Lower lobe of right lung (tissue), 2 donors: Measurements from ENCODE around the gene TMEM167B. TPM values are rescaled to one million over a fixed set of nuclear protein-coding genes. Genes with fewer than 3 reads are reported as not detected.

Experiments used
- ATAC-seq, 2 donors: fragments of 200-7000 bp; cut with Tn5 transposase; one replicate each; pipeline ENCODE4 v1.9.1; 2020 to 2022; ENCODE audit warnings: mild to moderate bottlenecking in 2 of 2, moderate library complexity in 2 of 2
- DNase-seq: peaks from one replicate; pipeline ENCODE4 v3.0.0-alpha.2; 2020
- H3K27ac ChIP-seq: fragments of 200-600 bp; one replicate; pipeline ENCODE4 v1.8.0; 2022
- H3K27me3 ChIP-seq: fragments of 200-600 bp; one replicate; pipeline ENCODE4 v1.8.0; 2022; ENCODE audit warnings: low read depth
- H3K36me3 ChIP-seq: fragments of 200-600 bp; one replicate; pipeline ENCODE4 v1.8.0; 2022; ENCODE audit warnings: mild to moderate bottlenecking
- H3K4me1 ChIP-seq: fragments of 200-600 bp; one replicate; pipeline ENCODE4 v1.8.0; 2022
- H3K4me3 ChIP-seq: fragments of 200-600 bp; one replicate; pipeline ENCODE4 v1.8.0; 2022; ENCODE audit warnings: mild to moderate bottlenecking
- H3K9me3 ChIP-seq: fragments of 200-600 bp; one replicate; pipeline ENCODE4 v1.8.0; 2022
- CTCF ChIP-seq: fragments of 200-600 bp; IDR thresholded peaks from one replicate; pipeline ENCODE4 v1.8.0; 2022; ENCODE audit warnings: antibody characterized with exemption, mild to moderate bottlenecking
- intact Hi-C: fragments of 100-400 bp; cut with DNase I; formaldehyde crosslinking; loops from one replicate; pipeline ENCODE4 v1.11.0; 2022
- long read RNA-seq: library from polyadenylated mRNA; unstranded; transcript quantifications from one replicate; pipeline ENCODE4 v2.0.0, GENCODE V29; 2021
- total RNA-seq: library from RNA; stranded (reverse); fragmentation: NEBNext Ultra II Directional; extraction: Animal tissue kit (Norgen Biotek cat#: 25700); gene quantifications from one replicate; pipeline ENCODE4 v1.2.1, GENCODE V29; 2021
- donor health status: DM: no; HTN: yes; CAD: no; lungs with severe emphysema.

The TMEM167B gene
- total RNA-seq = 45.9 TPM
- long read RNA-seq, transcript TMEM167B-201 (3 exons, 3,730 nt) = major isoform, 17 of 23 reads
- long read RNA-seq, partial matches to known transcripts = 1 of 23 reads
- long read RNA-seq, other reads (novel, unspliced or antisense) = 3 of 23 reads

GRCh38 chr1:109090196-109091077 is at the start of gene TMEM167B:
Gene TMEM167B, plus strand, starts transcription at chr1:109090764. Its CDS starts 109 bp downstream, at chr1:109090873.
- H3K4me3 ChIP-seq = peak within 1 kb of the TSS; percentile 83
- no peaks in the 10 kb centered on the region for H3K27me3 ChIP-seq
- DNase-seq (peak; percentile 96), ATAC-seq (peak; percentile 98)
- no peaks in the 10 kb centered on the region for H3K9me3 ChIP-seq
- TF ChIP-seq CTCF = no peak
- intact Hi-C loops = no loop called here
- peak within 1 kb of the TSS; percentile 95 for H3K27ac ChIP-seq
- peaks cover 41% of the 10 kb centered on the region for H3K4me1 ChIP-seq
- H3K36me3 ChIP-seq = peaks cover 27% of the 10 kb centered on the region

- Histone ChIP-seq H3K36me3 (no peaks in the 10 kb centered on the region), H3K27me3 (no peaks in the 10 kb centered on the region), H3K4me3 (peak overlapping the region; percentile 97), H3K4me1 (peaks cover 11% of the 10 kb centered on the region), H3K9me3 (no peaks in the 10 kb centered on the region), H3K27ac (peak overlapping the region; percentile 83)
- TF ChIP-seq CTCF = no peak
- intact Hi-C loops = no loop called here
- DNase-seq = peak; percentile 58
- ATAC-seq = peak; percentile 48 to 58
These were observed 49.5 kb upstream of the TMEM167B start for GRCh38 chr1:109040989-109041620.

GRCh38 chr1:109041621-109042468 is 48.7 kb upstream of the TMEM167B start, which contains the start of gene WDR47:
Gene WDR47, minus strand, starts transcription at chr1:109042102. Its CDS starts 18,590 bp downstream, at chr1:109023512.
- Histone ChIP-seq H3K36me3 (no peaks in the 10 kb centered on the region), H3K4me1 (peaks cover 11% of the 10 kb centered on the region), H3K27me3 (no peaks in the 10 kb centered on the region), H3K27ac (peak within 1 kb of the TSS; percentile 83), H3K9me3 (no peaks in the 10 kb centered on the region), H3K4me3 (peak within 1 kb of the TSS; percentile 97)
- no peak for TF ChIP-seq CTCF
- DNase-seq = peak; percentile 98
- intact Hi-C loops = no loop called here
- ATAC-seq = peak; percentile 99

- DNase-seq = no peak
- intact Hi-C loops = no loop called here
- Histone ChIP-seq H3K27ac (no peak overlapping the region), H3K36me3 (no peaks in the 10 kb centered on the region), H3K27me3 (no peaks in the 10 kb centered on the region), H3K4me3 (no peak overlapping the region), H3K4me1 (peaks cover 3% of the 10 kb centered on the region), H3K9me3 (no peaks in the 10 kb centered on the region)
- no peak for TF ChIP-seq CTCF
- no peak for ATAC-seq
These were observed 45.0 kb upstream of the TMEM167B start for GRCh38 chr1:109045595-109045994.

- no peak for TF ChIP-seq CTCF
- Histone ChIP-seq H3K27me3 (no peaks in the 10 kb centered on the region), H3K4me1 (no peaks in the 10 kb centered on the region), H3K36me3 (no peaks in the 10 kb centered on the region), H3K4me3 (no peak overlapping the region), H3K27ac (no peak overlapping the region), H3K9me3 (no peaks in the 10 kb centered on the region)
- DNase-seq (no peak), ATAC-seq (no peak)
- intact Hi-C loops = no loop called here
These were observed 43.9 kb upstream of the TMEM167B start for GRCh38 chr1:109046671-109047070.
